ENCODE measurements around the gene FAM131B.

Gene FAM131B

GRCh38 chr7:143354965-143355364 is 7.5 kb downstream of the FAM131B start:
- H4K20me1 ChIP-seq (ENCODE audit: insufficient read depth, low read length) = no peaks in the 10 kb centered on the region
- H3K79me2 ChIP-seq (ENCODE audit: low read length) = no peaks in the 10 kb centered on the region
- H3K4me1 ChIP-seq (ENCODE audit: low read length) = no peaks in the 10 kb centered on the region
- no peaks in the 10 kb centered on the region for H3K36me3 ChIP-seq (replicated peaks; ENCODE audit: low read depth, low read length)
- TF ChIP-seq, protein P1, sequence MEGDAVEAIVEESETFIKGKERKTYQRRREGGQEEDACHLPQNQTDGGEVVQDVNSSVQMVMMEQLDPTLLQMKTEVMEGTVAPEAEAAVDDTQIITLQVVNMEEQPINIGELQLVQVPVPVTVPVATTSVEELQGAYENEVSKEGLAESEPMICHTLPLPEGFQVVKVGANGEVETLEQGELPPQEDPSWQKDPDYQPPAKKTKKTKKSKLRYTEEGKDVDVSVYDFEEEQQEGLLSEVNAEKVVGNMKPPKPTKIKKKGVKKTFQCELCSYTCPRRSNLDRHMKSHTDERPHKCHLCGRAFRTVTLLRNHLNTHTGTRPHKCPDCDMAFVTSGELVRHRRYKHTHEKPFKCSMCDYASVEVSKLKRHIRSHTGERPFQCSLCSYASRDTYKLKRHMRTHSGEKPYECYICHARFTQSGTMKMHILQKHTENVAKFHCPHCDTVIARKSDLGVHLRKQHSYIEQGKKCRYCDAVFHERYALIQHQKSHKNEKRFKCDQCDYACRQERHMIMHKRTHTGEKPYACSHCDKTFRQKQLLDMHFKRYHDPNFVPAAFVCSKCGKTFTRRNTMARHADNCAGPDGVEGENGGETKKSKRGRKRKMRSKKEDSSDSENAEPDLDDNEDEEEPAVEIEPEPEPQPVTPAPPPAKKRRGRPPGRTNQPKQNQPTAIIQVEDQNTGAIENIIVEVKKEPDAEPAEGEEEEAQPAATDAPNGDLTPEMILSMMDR (IDR thresholded peaks at IDR 0.05; ENCODE audit: low read depth, low read length) = no peak
- no peak for TF ChIP-seq EZH2phosphoT487 (IDR thresholded peaks at IDR 0.05; ENCODE audit: low read depth)
- H3K4me2 ChIP-seq (ENCODE audit: low read length) = no peak overlapping the region
- no peak overlapping the region for H3K4me3 ChIP-seq (ENCODE audit: low read length)
- no peak overlapping the region for H3K27ac ChIP-seq (ENCODE audit: low read length)
- no peaks in the 10 kb centered on the region for H3K9me3 ChIP-seq (ENCODE audit: insufficient read depth, low read length)
- peaks cover 14% of the 10 kb centered on the region for H3K27me3 ChIP-seq (ENCODE audit: low read depth, low read length)
- H3K9ac ChIP-seq (ENCODE audit: low read length) = no peak overlapping the region
- no peak overlapping the region for H2AFZ ChIP-seq (ENCODE audit: low read depth, low read length)

GRCh38 chr7:143354376-143354775 is 8.1 kb downstream of the FAM131B start:
- Histone ChIP-seq H4K20me1 (ENCODE audit: insufficient read depth, low read length) (no peaks in the 10 kb centered on the region), H2AFZ (ENCODE audit: low read depth, low read length) (no peak overlapping the region), H3K4me2 (ENCODE audit: low read length) (no peak overlapping the region), H3K9ac (ENCODE audit: low read length) (no peak overlapping the region), H3K36me3 (replicated peaks; ENCODE audit: low read depth, low read length) (no peaks in the 10 kb centered on the region), H3K27me3 (ENCODE audit: low read depth, low read length) (peaks cover 18% of the 10 kb centered on the region), H3K4me3 (ENCODE audit: low read length) (no peak overlapping the region), H3K4me1 (ENCODE audit: low read length) (no peaks in the 10 kb centered on the region), H3K27ac (ENCODE audit: low read length) (no peak overlapping the region), H3K79me2 (ENCODE audit: low read length) (no peaks in the 10 kb centered on the region), H3K9me3 (ENCODE audit: insufficient read depth, low read length) (no peaks in the 10 kb centered on the region)
- TF ChIP-seq, protein P1 (IDR thresholded peaks at IDR 0.05; ENCODE audit: low read depth, low read length) = no peak
- TF ChIP-seq EZH2phosphoT487 (IDR thresholded peaks at IDR 0.05; ENCODE audit: low read depth) = no peak

- no peaks in the 10 kb centered on the region for H3K4me1 ChIP-seq (ENCODE audit: low read length)
- no peak overlapping the region for H3K4me3 ChIP-seq (ENCODE audit: low read length)
- no peaks in the 10 kb centered on the region for H4K20me1 ChIP-seq (ENCODE audit: insufficient read depth, low read length)
- H2AFZ ChIP-seq (ENCODE audit: low read depth, low read length) = no peak overlapping the region
- H3K27me3 ChIP-seq (ENCODE audit: low read depth, low read length) = peaks cover 34% of the 10 kb centered on the region
- TF ChIP-seq, protein P1 (IDR thresholded peaks at IDR 0.05; ENCODE audit: low read depth, low read length) = no peak
- TF ChIP-seq EZH2phosphoT487 (IDR thresholded peaks at IDR 0.05; ENCODE audit: low read depth) = no peak
- H3K79me2 ChIP-seq (ENCODE audit: low read length) = no peaks in the 10 kb centered on the region
- H3K9me3 ChIP-seq (ENCODE audit: insufficient read depth, low read length) = no peaks in the 10 kb centered on the region
- no peak overlapping the region for H3K4me2 ChIP-seq (ENCODE audit: low read length)
- H3K36me3 ChIP-seq (replicated peaks; ENCODE audit: low read depth, low read length) = no peaks in the 10 kb centered on the region
- no peak overlapping the region for H3K9ac ChIP-seq (ENCODE audit: low read length)
- H3K27ac ChIP-seq (ENCODE audit: low read length) = no peak overlapping the region
These were observed 9.9 kb downstream of the FAM131B start for GRCh38 chr7:143352531-143353002.

GRCh38 chr7:143351574-143351973 is 10.9 kb downstream of the FAM131B start:
- H3K4me1 ChIP-seq (ENCODE audit: low read length) = no peaks in the 10 kb centered on the region
- H3K4me2 ChIP-seq (ENCODE audit: low read length) = no peak overlapping the region
- TF ChIP-seq, protein P1 (IDR thresholded peaks at IDR 0.05; ENCODE audit: low read depth, low read length) = no peak
- TF ChIP-seq EZH2phosphoT487 (IDR thresholded peaks at IDR 0.05; ENCODE audit: low read depth) = no peak
- peaks cover 39% of the 10 kb centered on the region for H3K27me3 ChIP-seq (ENCODE audit: low read depth, low read length)
- H3K9ac ChIP-seq (ENCODE audit: low read length) = no peak overlapping the region
- no peaks in the 10 kb centered on the region for H3K36me3 ChIP-seq (replicated peaks; ENCODE audit: low read depth, low read length)
- H2AFZ ChIP-seq (ENCODE audit: low read depth, low read length) = no peak overlapping the region
- H3K4me3 ChIP-seq (ENCODE audit: low read length) = no peak overlapping the region
- no peaks in the 10 kb centered on the region for H3K79me2 ChIP-seq (ENCODE audit: low read length)
- no peak overlapping the region for H3K27ac ChIP-seq (ENCODE audit: low read length)
- H3K9me3 ChIP-seq (ENCODE audit: insufficient read depth, low read length) = no peaks in the 10 kb centered on the region
- no peaks in the 10 kb centered on the region for H4K20me1 ChIP-seq (ENCODE audit: insufficient read depth, low read length)
